PC-3 (cell line): ENCODE measurements around the gene DOCK4.

Experiments
- CTCF ChIP-seq: fragments of 300-600 bp; sonication (generic); conservative IDR thresholded peaks from 2 replicates; pipeline ENCODE4 v1.5.1; 2017; ENCODE audit warnings: antibody characterized with exemption, low read depth, mild to moderate bottlenecking, low read length
- EZH2 ChIP-seq: fragments of 300-600 bp; sonication (generic); IDR thresholded peaks from one replicate; pipeline ENCODE4 v1.6.1; 2017; ENCODE audit warnings: antibody characterized with exemption, mild to moderate bottlenecking, low read length; ENCODE audit not compliant: unreplicated experiment
- EZH2phosphoT487 ChIP-seq: fragments of 300-600 bp; sonication (generic); IDR thresholded peaks from 2 replicates; pipeline ENCODE4 v1.6.1; 2018; ENCODE audit warnings: mild to moderate bottlenecking, antibody characterized with exemption, low read length, borderline replicate concordance

GRCh38 chr7:111844904-111845671 is 361.1 kb downstream of the DOCK4 start:
- TF ChIP-seq EZH2phosphoT487, result no peak
- TF ChIP-seq CTCF, result no peak
- TF ChIP-seq EZH2, result no peak
